HG02678 (cell line): ENCODE measurements around the gene ZNF526.
A peak's percentile ranks its signal among the peaks of the same experiment; 100 is the strongest.
"Not testable (repeated sequence)": the region's sequence is repeated elsewhere in the genome, so short reads cannot be mapped to it uniquely, and the experiment has no call there.

ENCODE experiments used
- ATAC-seq: cut with Tn5 transposase; IDR thresholded peaks from one replicate; pipeline ENCODE4 v1.9.1; 2021; ENCODE audit warnings: mild to moderate bottlenecking, moderate library complexity; ENCODE audit not compliant: unreplicated experiment

Gene ZNF526

DNA sequence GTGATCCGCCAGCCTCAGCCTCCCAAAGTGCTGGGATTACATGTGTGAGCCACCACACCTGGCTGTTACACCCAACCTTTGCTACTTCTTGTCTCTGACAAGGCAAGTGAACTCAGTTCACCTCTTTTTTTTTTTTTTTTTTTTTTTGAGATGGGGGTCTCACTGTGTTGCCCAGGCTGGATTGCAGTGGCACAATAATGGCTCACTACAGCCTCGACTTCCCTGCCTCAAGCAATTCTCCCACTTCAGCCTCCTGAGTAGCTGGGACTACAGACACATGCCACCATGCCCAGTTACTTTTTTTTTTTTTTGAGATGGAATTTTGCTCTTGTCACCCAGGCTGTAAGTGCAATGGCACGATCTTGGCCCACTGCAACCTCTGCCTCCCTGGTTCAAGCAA is 37.7 kb downstream of the ZNF526 start:
- not testable (repeated sequence) for ATAC-seq

GRCh38 chr19:42261763-42262162 is 41.7 kb downstream of the ZNF526 start:
- no peak for ATAC-seq

- ATAC-seq = not testable (repeated sequence)
Observed at GRCh38 chr19:42266105-42266504, 46.0 kb downstream of the ZNF526 start.

DNA sequence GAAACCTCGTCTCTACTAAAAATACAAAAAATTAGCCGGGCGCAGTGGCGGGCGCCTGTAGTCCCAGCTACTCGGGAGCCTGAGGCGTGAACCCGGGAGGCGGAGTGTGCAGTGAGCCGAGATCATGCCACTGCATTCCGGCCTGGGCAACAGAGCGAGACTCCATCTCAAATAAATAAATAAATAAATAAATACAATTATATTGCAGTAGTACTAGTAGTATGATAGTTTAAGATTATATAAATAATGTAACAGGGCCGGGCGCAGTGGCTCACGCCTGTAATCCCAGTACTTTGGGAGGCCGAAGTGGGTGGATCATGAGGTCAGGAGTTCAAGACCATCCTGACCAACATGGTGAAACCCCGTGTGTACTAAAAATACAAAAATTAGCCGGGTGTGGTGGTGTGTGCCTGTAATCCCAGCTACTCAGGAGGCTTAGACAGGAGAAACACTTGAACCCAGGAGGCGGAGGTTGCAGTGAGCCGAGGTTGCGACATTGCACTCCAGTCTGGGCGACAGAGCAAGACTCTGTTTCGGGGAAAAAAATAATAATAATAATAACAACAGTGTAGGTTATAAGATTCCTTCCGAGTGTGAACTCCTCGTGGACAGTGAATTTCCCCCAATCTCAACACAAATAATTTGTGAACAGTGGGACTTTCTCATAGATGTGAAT is 47.0 kb downstream of the ZNF526 start:
- not testable (repeated sequence) for ATAC-seq

DNA sequence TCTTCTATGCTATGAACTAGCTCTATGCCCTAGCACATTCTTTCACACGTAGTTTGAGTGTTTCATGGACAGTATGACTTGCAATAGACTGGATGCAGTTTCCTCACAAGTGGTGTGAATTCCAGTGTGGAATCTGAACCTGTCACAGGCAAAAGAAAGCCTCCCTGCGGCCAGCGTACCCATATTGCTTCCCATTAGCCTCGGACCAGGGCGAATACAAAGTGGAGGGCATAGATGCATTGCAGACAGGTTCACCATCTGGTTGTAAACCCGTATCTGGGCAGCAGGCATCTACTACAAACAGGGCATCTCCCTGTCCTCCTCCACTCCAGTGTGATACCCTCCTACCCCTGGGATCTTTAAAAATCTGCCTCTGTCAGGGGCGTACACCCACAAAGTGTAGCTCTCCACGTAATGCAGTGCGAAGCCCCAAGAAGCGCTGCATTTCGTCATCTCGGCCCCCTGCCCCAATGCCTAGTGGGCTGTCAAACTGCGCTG is 47.6 kb downstream of the ZNF526 start:
- ATAC-seq = no peak

DNA sequence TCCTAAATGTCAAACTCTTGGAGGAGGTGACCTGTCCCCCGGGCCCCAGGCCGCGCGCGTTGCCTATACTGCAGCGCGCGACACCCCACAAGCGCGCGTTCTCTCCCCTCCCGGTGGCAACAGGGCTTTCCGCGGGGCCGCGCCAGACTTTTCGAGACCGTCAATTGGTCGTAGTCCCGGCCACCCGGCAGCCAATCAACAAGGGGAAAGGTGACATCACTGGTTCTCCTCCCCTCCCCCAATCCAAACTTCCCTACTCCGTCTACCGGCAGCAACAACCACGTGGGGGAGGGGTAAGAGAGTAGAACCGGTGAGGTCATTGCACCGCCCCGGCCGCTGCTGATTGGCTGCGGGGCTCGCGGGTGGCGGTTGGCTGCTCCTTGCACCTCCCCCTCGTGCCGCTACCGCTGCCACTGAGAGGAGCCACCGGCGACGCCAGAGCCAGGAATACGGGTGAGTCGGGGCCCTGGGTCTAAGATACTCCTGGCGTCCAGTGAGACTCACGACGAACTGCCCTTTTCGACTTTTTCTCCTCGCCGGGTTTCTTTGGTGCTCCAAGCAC is 48.1 kb downstream of the ZNF526 start:
- peak; percentile 57 for ATAC-seq

GRCh38 chr19:42268704-42269477 is 48.8 kb downstream of the ZNF526 start, which contains the start of gene CIC:
Gene CIC, plus strand, starts transcription at chr19:42269252. Its CDS starts 2,532 bp downstream, at chr19:42271784.
- peak; percentile 81 for ATAC-seq

- ATAC-seq = no peak
Observed at GRCh38 chr19:42269478-42270345, 49.6 kb downstream of the ZNF526 start.

- ATAC-seq = no peak
Observed at GRCh38 chr19:42270346-42271044, 50.4 kb downstream of the ZNF526 start.

- ATAC-seq = no peak
Observed at GRCh38 chr19:42271045-42271419, 50.9 kb downstream of the ZNF526 start.

DNA sequence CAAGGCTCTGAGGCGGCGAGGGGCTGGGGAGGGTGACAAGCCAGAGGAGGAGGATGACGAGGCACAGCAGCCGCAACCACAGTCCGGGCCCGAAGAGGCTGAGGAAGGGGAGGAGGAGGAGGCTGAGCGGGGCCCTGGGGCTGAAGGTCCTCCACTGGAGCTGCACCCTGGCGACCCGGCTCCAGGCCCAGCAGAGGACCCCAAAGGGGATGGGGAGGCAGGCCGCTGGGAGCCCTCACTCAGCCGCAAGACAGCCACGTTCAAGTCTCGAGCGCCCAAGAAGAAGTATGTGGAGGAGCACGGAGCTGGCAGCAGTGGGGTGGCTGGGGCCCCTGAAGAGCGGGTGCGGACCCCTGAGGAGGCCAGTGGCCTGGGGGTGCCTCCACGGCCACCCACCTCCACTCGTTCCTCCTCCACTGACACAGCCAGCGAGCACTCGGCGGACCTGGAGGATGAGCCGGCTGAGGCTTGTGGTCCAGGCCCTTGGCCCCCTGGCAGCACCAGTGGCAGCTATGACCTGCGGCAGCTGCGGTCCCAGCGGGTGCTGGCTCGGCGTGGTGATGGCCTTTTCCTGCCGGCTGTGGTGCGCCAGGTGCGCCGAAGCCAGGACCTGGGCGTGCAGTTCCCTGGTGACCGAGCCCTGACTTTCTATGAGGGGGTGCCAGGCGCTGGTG is 51.9 kb downstream of the ZNF526 start:
- ATAC-seq = no peak

DNA sequence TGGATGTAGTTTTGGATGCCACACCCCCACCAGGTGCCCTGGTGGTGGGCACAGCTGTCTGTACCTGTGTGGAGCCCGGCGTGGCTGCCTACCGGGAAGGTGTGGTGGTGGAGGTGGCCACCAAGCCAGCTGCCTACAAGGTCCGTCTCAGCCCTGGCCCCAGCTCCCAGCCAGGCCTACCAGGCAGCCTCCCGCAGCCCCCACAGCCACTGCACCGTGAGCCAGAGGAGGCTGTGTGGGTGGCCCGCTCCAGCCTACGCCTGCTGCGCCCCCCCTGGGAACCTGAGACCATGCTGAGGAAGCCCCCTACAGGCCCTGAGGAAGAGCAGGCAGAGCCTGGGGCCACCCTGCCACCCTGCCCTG is 52.4 kb downstream of the ZNF526 start:
- no peak for ATAC-seq

- no peak for ATAC-seq
Observed at GRCh38 chr19:42272989-42273406, 52.9 kb downstream of the ZNF526 start.

- ATAC-seq = no peak
Observed at GRCh38 chr19:42273407-42274064, 53.4 kb downstream of the ZNF526 start.

DNA sequence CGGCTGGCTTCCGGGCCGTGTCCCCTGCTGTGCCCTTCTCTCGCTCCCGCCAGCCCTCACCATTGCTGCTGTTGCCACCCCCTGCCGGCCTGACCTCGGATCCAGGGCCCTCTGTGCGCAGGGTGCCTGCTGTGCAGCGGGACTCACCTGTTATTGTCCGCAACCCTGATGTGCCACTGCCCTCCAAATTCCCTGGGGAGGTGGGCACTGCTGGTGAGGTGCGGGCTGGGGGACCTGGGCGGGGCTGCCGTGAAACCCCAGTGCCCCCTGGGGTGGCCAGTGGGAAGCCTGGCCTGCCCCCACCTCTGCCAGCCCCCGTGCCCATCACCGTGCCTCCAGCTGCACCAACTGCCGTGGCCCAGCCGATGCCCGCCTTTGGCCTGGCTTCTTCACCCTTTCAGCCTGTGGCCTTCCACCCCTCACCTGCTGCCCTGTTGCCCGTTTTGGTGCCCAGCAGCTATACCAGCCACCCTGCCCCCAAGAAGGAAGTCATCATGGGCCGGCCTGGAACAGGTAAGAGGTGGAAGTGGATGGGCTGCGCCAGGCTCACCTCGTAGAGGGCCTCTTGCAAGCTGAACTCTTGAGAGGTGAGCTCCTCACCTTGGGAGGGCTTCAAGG is 54.1 kb downstream of the ZNF526 start:
- ATAC-seq = no peak

- no peak for ATAC-seq
Observed at GRCh38 chr19:42275103-42275502, 55.0 kb downstream of the ZNF526 start.

GRCh38 chr19:42275517-42275916 is 55.4 kb downstream of the ZNF526 start:
- ATAC-seq = no peak

GRCh38 chr19:42276284-42276683 is 56.2 kb downstream of the ZNF526 start:
- no peak for ATAC-seq

GRCh38 chr19:42276821-42277220 is 56.7 kb downstream of the ZNF526 start:
- no peak for ATAC-seq
